Prostate gland (tissue), 2 donors: Measurements from ENCODE around the gene CSNK1G1.

ENCODE experiments used
- CTCF ChIP-seq, 4 experiments: fragments of 200-600 bp in 2 of 4; fragments of 450-650 bp in 2 of 4; sonication (generic) in 2 of 4; IDR thresholded peaks; 1 replicate in 3 of 4; 2 replicates in 1 of 4; pipeline ENCODE4 v1.5.1; 2016 to 2019; ENCODE audit warnings: antibody characterized with exemption in 4 of 4, mild to moderate bottlenecking in 2 of 4, moderate library complexity in 2 of 4
- POLR2A ChIP-seq: fragments of 450-650 bp; IDR thresholded peaks from one replicate; pipeline ENCODE4 v1.6.1; 2016; ENCODE audit warnings: antibody characterized with exemption, mild to moderate bottlenecking

- TF ChIP-seq CTCF (IDR thresholded peaks at IDR 0.05) (no peak), POLR2A (no peak)
Measured at GRCh38 chr15:64146520-64146884, 209.5 kb downstream of the CSNK1G1 start.
